H9 (cell line): ENCODE measurements around the gene SPTAN1. TPM values are rescaled to one million over a fixed set of nuclear protein-coding genes. Genes with fewer than 3 reads are reported as not detected.

Experiments used
- DNase-seq: peaks from one replicate; pipeline ENCODE4 v3.0.0-alpha.2; 2017
- H2AFZ ChIP-seq: one replicate; pipeline ENCODE4 v1.6.1; 2013; ENCODE audit warnings: mild to moderate bottlenecking, low read length, control low read depth, moderate library complexity
- H2AK5ac ChIP-seq: 2 replicates; pipeline ENCODE4 v1.6.1; 2013; ENCODE audit warnings: low read length, control low read depth, mixed read lengths; ENCODE audit not compliant: insufficient read length
- H2BK120ac ChIP-seq: one replicate; pipeline ENCODE4 v1.6.1; 2013; ENCODE audit warnings: low read depth, mild to moderate bottlenecking, low read length, control low read depth, inconsistent platforms; ENCODE audit not compliant: poor library complexity, severe bottlenecking
- H2BK12ac ChIP-seq: 2 replicates; pipeline ENCODE4 v1.6.1; 2013; ENCODE audit warnings: low read length, control low read depth, mixed read lengths, low read depth; ENCODE audit not compliant: insufficient read length
- H2BK15ac ChIP-seq: 2 replicates; pipeline ENCODE4 v1.6.1; 2013; ENCODE audit warnings: low read depth, low read length, control low read depth
- H2BK20ac ChIP-seq: one replicate; pipeline ENCODE4 v1.6.1; 2013; ENCODE audit warnings: low read depth, mild to moderate bottlenecking, low read length, control low read depth, inconsistent platforms; ENCODE audit not compliant: poor library complexity, severe bottlenecking
- H2BK5ac ChIP-seq: 2 replicates; pipeline ENCODE4 v1.6.1; 2013; ENCODE audit warnings: low read length, control low read depth, mixed read lengths; ENCODE audit not compliant: insufficient read length
- H3K14ac ChIP-seq: 2 replicates; pipeline ENCODE4 v1.6.1; 2013; ENCODE audit warnings: low read length, control low read depth; ENCODE audit not compliant: insufficient read depth
- H3K18ac ChIP-seq: 2 replicates; pipeline ENCODE4 v1.6.1; 2013; ENCODE audit warnings: low read depth, mild to moderate bottlenecking, mixed read lengths, low read length, control low read depth; ENCODE audit not compliant: insufficient read length
- H3K23ac ChIP-seq: 2 replicates; pipeline ENCODE4 v1.6.1; 2013; ENCODE audit warnings: low read length, control low read depth, mixed read lengths, low read depth; ENCODE audit not compliant: insufficient read length
- H3K23me2 ChIP-seq: 2 replicates; pipeline ENCODE4 v1.6.1; 2013; ENCODE audit warnings: low read depth, mild to moderate bottlenecking, mixed read lengths, low read length, control low read depth; ENCODE audit not compliant: insufficient read length, poor library complexity, severe bottlenecking
- H3K27ac ChIP-seq: 2 replicates; pipeline ENCODE4 v1.5.1; 2013; ENCODE audit warnings: low read length, control low read depth, mixed read lengths, low read depth; ENCODE audit not compliant: insufficient read length
- H3K27me3 ChIP-seq: 2 replicates; pipeline ENCODE4 v1.6.1; 2013; ENCODE audit warnings: low read length, control low read depth, inconsistent platforms; ENCODE audit not compliant: insufficient read depth
- H3K4ac ChIP-seq: 2 replicates; pipeline ENCODE4 v1.6.1; 2013; ENCODE audit warnings: low read depth, mild to moderate bottlenecking, control low read depth, inconsistent platforms, low read length, moderate library complexity
- H3K4me1 ChIP-seq: 2 replicates; pipeline ENCODE4 v1.6.1; 2013; ENCODE audit warnings: low read length, control low read depth, inconsistent platforms; ENCODE audit not compliant: insufficient read depth
- H3K4me2 ChIP-seq: 2 replicates; pipeline ENCODE4 v1.6.1; 2013; ENCODE audit warnings: low read length, control low read depth, mixed read lengths; ENCODE audit not compliant: insufficient read length, insufficient read depth
- H3K56ac ChIP-seq: 2 replicates; pipeline ENCODE4 v1.6.1; 2013; ENCODE audit warnings: low read depth, mild to moderate bottlenecking, mixed read lengths, low read length, control low read depth; ENCODE audit not compliant: insufficient read length
- H3K79me1 ChIP-seq: 2 replicates; pipeline ENCODE4 v1.6.1; 2013; ENCODE audit warnings: low read depth, mild to moderate bottlenecking, moderate library complexity, low read length, control low read depth, inconsistent platforms; ENCODE audit not compliant: insufficient read depth, poor library complexity, severe bottlenecking
- H3K79me2 ChIP-seq: 2 replicates; pipeline ENCODE4 v1.6.1; 2013; ENCODE audit warnings: low read length, control low read depth, inconsistent platforms; ENCODE audit not compliant: insufficient read depth
- H3K9ac ChIP-seq: 2 replicates; pipeline ENCODE4 v1.6.1; 2013; ENCODE audit warnings: low read length, control low read depth, mixed read lengths; ENCODE audit not compliant: insufficient read length; ENCODE audit errors: extremely low read depth
- H3K9me3 ChIP-seq: one replicate; pipeline ENCODE4 v1.6.1; 2013; ENCODE audit warnings: low read depth, low read length, inconsistent platforms; ENCODE audit not compliant: control insufficient read depth
- H3T11ph ChIP-seq: one replicate; pipeline ENCODE4 v1.6.1; 2013; ENCODE audit warnings: mild to moderate bottlenecking, low read length, control low read depth, inconsistent platforms
- H4K20me1 ChIP-seq: one replicate; pipeline ENCODE4 v1.6.1; 2013; ENCODE audit not compliant: control insufficient read depth, insufficient read length, insufficient read depth
- H4K5ac ChIP-seq: 2 replicates; pipeline ENCODE4 v1.6.1; 2013; ENCODE audit warnings: low read depth, mild to moderate bottlenecking, mixed read lengths, low read length, control low read depth; ENCODE audit not compliant: insufficient read length
- H4K8ac ChIP-seq: replicated peaks from 2 replicates; pipeline ENCODE4 v1.6.1; 2013; ENCODE audit warnings: low read length, control low read depth, mixed read lengths, low read depth; ENCODE audit not compliant: insufficient read length
- H4K91ac ChIP-seq: 2 replicates; pipeline ENCODE4 v1.6.1; 2013; ENCODE audit warnings: low read depth, mild to moderate bottlenecking, moderate library complexity, mixed read lengths, low read length, control low read depth; ENCODE audit not compliant: insufficient read length
- H3K27ac Mint-ChIP-seq, 3 experiments: 2 replicates in 2 of 3; 3 replicates in 1 of 3; pipeline ENCODE4 v1.8.0; 2020 to 2021; ENCODE audit warnings: mixed read lengths in 3 of 3, mild to moderate bottlenecking in 1 of 3, moderate library complexity in 1 of 3
- H3K27me3 Mint-ChIP-seq: 2 replicates; pipeline ENCODE4 v1.8.0; 2021; ENCODE audit warnings: low read depth, mild to moderate bottlenecking, moderate library complexity, mixed read lengths
- H3K36me3 Mint-ChIP-seq, 3 experiments: 2 replicates in 2 of 3; 3 replicates in 1 of 3; pipeline ENCODE4 v1.8.0; 2020 to 2021; ENCODE audit warnings: low read depth in 3 of 3, mixed read lengths in 3 of 3; ENCODE audit not compliant: insufficient read depth in 1 of 3
- H3K4me1 Mint-ChIP-seq, 2 experiments: 2 replicates each; pipeline ENCODE4 v1.8.0; 2020; ENCODE audit warnings: mixed read lengths in 2 of 2
- H3K4me3 Mint-ChIP-seq, 2 experiments: 2 replicates in 1 of 2; 3 replicates in 1 of 2; pipeline ENCODE4 v1.8.0; 2020 to 2021; ENCODE audit warnings: mild to moderate bottlenecking in 2 of 2, mixed read lengths in 2 of 2, moderate library complexity in 1 of 2
- H3K9me3 Mint-ChIP-seq, 2 experiments: 2 replicates in 1 of 2; 3 replicates in 1 of 2; pipeline ENCODE4 v1.8.0; 2020; ENCODE audit warnings: mild to moderate bottlenecking in 2 of 2, mixed read lengths in 2 of 2, moderate library complexity in 1 of 2
- CTCF ChIP-seq: fragments of 200-600 bp; sonication (generic); conservative IDR thresholded peaks from 3 replicates; pipeline ENCODE4 v1.8.0; 2021; ENCODE audit warnings: antibody characterized with exemption, mild to moderate bottlenecking
- WGBS: extraction: QIAGEN DNeasy Blood & Tissue Kit; methylation state at CpG from one replicate; pipeline ENCODE4 v1.1.7; 2013; ENCODE audit warnings: missing lambda C conversion rate, low lambda C conversion rate, mixed read lengths; ENCODE audit not compliant: insufficient read length; ENCODE audit errors: extremely low coverage; 5-methylcytosine and 5-hydroxymethylcytosine counted together
- total RNA-seq: library from RNA; stranded (reverse); gene quantifications from 2 replicates; pipeline ENCODE4 v1.2.1, GENCODE V29; 2021

The SPTAN1 gene
- total RNA-seq, 1 experiment from 2014 or later = 213 TPM

- Histone ChIP-seq H3K27ac (no peak overlapping the region), H3K23ac (no peak overlapping the region), H3K23me2 (no peaks in the 10 kb centered on the region), H4K91ac (no peak overlapping the region), H2BK20ac (no peak overlapping the region), H4K8ac (no peak overlapping the region), H3K4me1 (no peaks in the 10 kb centered on the region), H3K79me1 (no peaks in the 10 kb centered on the region), H2BK15ac (no peak overlapping the region), H2BK5ac (no peak overlapping the region), H3K4me2 (no peak overlapping the region), H3K56ac (no peak overlapping the region), H4K5ac (no peak overlapping the region), H3K9me3 (no peaks in the 10 kb centered on the region), H3K4ac (no peak overlapping the region), H4K20me1 (no peaks in the 10 kb centered on the region), H2AK5ac (no peak overlapping the region), H2BK120ac (no peak overlapping the region), H3K27me3 (no peaks in the 10 kb centered on the region), H3K9ac (no peak overlapping the region), H3K18ac (no peak overlapping the region), H2AFZ (no peak overlapping the region), H3K79me2 (no peaks in the 10 kb centered on the region), H3T11ph (no peak overlapping the region), H2BK12ac (no peak overlapping the region), H3K14ac (no peak overlapping the region)
- 100% methylated on average over 1 of the region's 9 CpGs for WGBS
- Mint-ChIP-seq H3K4me1 (no peaks in the 10 kb centered on the region), H3K27me3 (no peaks in the 10 kb centered on the region), H3K36me3 (peaks cover 19 to 52% (median 31%) of the 10 kb centered on the region in 3 experiments; a peak in 6 of 7 replicates), H3K27ac (no peak overlapping the region), H3K9me3 (no peaks in the 10 kb centered on the region), H3K4me3 (no peak overlapping the region)
- no peak for DNase-seq
- no peak for TF ChIP-seq CTCF
Observed at GRCh38 chr9:128512820-128513219, 39.6 kb upstream of the SPTAN1 start.
